HG03097 (cell line): ENCODE data around the gene DMTF1.
"Not testable (repeated sequence)": the region's sequence is repeated elsewhere in the genome, so short reads cannot be mapped to it uniquely, and the experiment has no call there.

Experiments used
- ATAC-seq: cut with Tn5 transposase; IDR thresholded peaks from one replicate; pipeline ENCODE4 v1.9.1; 2021; ENCODE audit not compliant: unreplicated experiment, low FRiP score

The DMTF1 gene

DNA sequence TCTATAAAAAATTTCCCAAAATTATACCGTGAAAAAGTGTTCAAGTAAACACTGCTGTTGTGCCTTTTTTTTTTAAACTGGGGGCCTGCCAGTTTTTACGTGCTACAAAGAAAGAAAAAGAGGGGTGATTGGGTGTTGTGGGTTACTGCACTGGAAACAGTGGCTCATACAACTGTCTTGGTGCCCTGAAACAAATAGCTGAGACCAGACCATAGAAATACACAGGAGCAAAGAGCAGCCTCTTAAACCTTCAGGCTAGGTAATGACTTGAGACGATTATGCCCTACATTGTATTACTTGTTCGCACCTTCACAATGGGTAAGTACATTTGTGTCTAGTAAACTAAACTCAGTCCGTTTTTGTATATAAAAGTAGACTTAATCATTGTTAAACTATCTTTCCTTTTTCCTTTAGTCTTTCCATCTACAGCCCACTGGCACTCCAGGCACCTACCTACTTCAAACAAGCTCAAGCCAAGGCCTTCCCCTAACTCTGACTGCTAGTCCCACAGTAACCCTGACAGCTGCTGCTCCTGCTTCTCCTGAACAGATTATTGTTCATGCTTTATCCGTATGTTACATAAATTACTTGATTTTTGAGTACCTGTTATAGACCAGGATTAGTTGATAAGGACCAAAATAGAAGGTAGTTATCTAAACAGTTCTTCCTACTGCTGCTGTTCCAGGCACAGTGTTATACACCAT, 40.7 kb downstream of the DMTF1 start:
- no peak for ATAC-seq

GRCh38 chr7:87193912-87194311, 41.7 kb downstream of the DMTF1 start:
- ATAC-seq = no peak

DNA sequence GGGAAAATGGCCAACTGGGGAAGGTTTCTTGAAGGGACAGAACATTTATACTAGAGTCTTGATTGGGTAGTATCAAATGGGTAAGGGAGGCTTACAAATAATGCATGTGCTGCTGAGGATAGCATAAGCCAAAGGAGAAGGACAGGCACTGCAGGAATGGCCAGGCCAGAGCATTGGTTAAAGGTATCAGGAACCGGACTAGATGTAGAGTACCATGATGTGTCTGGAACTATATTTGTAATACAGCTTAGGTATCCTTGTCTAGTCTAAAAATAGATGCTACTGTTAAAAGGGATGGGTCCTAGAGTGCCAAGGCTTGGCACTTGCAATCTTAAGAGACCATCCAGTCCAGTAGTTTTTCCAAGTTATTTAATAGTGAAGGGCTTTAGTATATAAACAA, 47.0 kb downstream of the DMTF1 start:
- ATAC-seq = no peak

- no peak for ATAC-seq
These were observed 47.6 kb downstream of the DMTF1 start for GRCh38 chr7:87199700-87200450.

DNA sequence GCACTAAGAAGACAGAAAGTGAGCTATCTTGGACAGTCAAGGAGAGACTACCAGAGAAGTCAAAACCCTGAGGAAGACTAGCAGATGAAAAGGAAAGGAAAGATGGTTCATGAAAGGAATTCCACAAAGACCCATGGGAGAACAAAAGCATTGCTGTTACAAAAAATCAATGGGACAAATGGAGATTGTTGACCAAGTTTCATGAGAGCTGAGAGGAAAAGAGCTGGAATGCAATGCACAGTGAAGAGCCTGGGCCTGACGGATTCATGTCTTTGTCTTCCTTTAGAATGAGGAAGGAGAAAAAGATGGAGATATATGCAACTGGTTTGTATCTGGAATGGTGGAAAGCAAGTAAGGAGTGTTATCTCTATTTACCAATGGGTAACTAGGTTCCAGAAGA, 50.0 kb downstream of the DMTF1 start:
- no peak for ATAC-seq

DNA sequence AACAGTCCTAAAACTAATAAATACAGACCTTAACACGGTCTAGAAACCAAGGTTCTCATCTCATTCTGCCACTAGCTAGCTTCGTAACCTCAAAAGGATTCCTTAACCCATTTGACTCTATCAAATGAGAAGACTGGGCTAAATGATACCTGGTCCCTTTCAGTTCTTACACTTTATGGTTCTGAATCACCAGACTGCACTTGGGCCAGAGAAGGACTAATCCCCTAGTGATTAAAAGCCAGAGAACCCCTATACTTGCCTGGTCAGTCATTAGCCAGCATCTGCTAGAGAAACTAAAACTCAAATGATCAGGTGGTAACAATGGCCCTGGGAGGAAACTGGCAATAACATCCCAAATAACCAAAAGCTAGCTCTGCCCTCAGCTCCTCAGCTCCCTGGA, 50.5 kb downstream of the DMTF1 start:
- no peak for ATAC-seq

DNA sequence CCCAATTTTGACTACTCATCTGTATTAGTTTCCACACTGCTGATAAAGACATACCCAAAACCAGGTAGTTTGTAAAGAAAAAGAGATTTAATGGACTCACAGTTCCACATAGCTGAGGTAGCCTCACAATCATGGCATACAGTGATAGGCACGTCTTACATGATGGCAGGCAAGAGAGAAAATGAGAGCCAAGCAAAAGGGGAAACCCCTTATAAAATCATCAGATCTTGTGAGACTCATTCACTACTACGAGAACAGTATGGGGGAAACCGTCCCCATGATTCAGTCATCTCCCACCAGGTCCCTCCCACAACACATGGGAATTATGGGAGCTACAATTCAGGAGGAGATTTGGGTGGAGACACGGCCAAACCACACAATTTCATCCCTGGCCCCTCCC, 51.7 kb downstream of the DMTF1 start:
- ATAC-seq = not testable (repeated sequence)

DNA sequence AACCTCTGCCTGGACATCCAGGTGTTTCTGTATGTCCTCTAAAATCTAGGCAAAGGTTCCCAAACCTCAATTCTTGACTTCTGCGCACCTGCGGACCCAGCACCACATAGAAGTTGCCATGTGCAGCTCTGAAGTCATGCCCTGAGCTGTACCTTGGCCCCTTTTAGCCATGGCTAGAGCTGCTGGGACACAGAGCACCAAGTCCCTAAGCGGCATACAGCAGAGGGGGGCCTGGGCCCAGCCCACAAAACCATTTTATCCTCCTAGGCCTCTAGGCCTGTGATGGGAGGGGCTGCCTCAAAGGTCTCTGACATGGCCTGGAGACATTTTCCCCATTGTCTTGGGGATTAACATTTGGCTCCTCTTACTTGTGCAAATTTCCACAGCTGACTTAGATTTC, 52.7 kb downstream of the DMTF1 start:
- no peak for ATAC-seq

DNA sequence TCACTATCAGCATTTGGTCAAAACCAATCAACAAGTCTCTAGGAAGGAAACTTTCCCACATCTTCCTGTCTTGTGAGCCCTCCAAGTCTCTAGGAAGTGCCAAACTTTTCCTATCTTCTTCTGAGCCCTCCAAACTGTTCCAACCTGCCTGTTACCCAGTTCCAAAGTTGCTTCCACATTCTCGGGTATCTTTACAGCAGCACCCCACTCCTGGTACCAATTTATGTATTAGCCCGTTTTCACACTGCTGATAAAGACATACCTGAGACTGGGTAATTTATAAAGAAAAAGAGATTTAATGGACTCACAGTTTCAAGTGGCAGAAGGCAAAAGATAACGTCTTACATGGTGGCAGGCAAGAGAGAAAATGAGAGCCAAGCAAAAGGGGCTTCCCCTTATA, 53.4 kb downstream of the DMTF1 start:
- not testable (repeated sequence) for ATAC-seq

DNA sequence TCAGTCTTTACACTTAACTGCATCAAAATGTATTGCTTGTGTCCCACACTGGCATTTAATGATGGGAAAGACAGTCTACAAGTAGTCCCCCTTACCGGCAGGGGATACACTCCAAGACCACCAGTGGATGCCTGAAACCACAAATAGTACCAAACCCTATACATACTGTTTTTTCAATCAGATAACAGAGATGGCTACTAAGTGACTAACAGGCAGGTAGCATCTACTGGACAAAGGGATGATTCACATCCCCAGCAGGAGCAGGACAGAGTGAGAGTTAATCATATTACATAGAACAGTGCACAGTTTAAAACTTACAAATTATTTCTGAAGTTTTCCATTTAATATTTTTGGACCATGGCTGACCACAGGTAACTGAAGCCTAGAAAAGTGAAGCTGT, 54.1 kb downstream of the DMTF1 start:
- ATAC-seq = no peak

DNA sequence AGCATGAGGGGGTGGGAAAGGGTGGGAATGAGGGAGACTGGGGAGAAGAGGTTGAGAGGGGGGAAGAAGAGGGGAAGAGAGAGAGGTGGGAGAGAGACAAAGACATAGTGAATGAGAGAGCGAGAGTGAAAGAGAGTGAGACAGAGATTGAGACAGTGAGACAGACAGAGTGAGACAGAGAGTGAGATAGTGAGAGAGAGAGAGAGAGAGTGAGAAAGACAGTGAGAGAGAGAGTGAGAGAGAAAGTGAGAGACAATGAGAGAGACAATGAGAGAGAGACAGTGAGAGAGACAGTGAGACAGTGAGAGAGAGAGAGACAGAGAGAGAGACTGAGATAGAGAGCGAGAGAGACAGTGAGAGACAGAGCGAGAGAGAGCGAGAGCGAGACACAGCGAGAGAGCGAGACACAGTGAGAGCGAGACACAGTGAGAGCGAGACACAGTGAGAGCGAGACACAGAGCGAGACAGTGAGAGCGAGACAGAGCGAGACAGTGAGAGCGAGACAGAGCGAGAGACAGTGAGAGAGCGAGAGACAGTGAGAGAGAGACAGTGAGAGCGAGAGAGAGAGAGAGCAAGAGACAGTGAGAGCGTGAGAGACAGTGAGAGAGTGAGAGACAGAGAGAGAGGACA, 57.2 kb downstream of the DMTF1 start:
- no peak for ATAC-seq

DNA sequence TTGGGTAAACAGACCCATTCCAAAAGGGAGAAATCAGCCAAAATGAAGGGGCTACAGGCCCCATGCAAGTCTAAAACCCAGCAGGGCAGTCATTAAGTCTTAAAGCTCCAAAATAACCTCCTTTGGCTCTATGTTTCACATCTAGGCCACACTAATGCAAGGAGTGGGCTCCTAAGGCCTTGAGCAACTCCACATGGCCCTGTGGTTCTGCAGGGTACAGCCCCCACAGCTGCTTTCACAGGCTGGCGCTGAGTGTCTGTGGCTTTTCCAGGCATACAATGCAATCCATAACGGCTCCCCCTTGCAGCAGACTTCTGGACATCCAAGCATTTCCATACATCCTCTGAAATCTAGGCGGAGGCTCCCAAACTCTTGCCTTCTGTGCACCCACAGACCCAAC, 58.3 kb downstream of the DMTF1 start:
- ATAC-seq = no peak

- ATAC-seq = no peak
These were observed 60.2 kb downstream of the DMTF1 start for GRCh38 chr7:87212498-87212897.

- no peak for ATAC-seq
These were observed 61.0 kb downstream of the DMTF1 start for GRCh38 chr7:87213252-87213651.

DNA sequence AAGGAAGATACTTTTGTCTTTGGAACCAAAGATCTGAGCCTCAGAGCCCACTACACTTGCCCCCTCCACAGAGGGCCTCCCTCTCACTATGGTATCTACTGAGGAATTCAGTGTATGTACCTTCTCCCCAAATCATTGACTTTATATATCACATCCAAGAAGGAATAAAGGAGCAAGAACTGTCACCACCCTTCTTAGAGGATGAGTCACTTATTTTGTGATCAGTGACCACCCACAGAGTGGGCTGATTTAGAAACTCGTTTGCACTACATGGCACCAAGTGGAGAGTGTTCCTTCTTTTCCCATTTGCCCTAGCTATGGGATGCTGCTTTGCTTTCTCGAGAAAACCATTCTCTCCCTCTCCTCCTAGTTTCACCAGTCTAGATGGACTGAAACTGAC, 61.6 kb downstream of the DMTF1 start:
- ATAC-seq = no peak

DNA sequence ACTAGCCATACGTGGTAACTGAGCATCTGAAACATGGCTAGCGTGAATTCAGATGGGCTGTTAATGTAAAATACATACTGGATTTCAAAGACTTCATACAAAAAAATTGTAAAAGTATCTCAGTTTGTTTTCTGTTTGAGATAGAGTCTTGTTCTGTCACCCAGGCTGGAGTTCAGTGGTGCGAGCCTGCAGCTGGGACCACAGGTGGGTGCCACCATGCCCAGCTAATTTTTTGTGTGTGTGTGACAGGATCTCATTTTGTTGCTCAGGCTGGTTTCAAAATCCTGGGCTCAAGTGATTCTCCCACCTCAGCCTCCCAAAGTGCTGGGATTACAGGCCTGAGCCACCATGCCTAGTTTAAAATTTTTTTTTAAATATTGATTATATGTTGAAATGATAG, 62.8 kb downstream of the DMTF1 start:
- ATAC-seq = no peak

- ATAC-seq = peak; percentile 60
These were observed 64.7 kb downstream of the DMTF1 start for GRCh38 chr7:87216701-87217508.

GRCh38 chr7:87217983-87218653, 65.9 kb downstream of the DMTF1 start:
- ATAC-seq = no peak

GRCh38 chr7:87218796-87219544, 66.7 kb downstream of the DMTF1 start:
- ATAC-seq = peak; percentile 14

DNA sequence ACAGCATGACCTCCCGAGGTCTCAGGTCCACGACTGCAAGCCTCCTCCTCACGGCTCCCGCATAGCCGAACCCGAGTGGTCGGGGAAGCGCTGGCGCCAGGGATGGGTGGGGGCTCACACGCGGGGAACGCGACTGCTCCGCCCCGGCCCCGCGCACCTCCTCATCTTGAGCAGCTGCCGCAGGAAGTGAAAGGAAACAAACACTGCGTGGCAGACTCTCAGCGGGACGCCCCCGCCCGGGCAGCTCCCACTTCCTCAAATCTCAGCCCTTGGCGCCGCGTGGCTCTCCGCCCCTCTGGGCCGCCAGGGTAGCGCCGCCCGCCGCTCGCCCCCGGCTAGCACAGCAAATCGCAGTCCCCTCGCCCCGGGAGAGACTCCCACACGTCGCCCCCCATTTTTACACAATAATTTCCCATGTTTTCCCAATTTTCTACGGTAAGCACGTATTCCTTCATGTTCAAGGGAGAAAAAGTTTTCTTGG, 67.3 kb downstream of the DMTF1 start, which contains the start of gene TMEM243:
TMEM243 (minus strand) TSS at position 188 of the 481 bp plus-strand sequence. CDS start 229 bp downstream, outside the sequence.
- ATAC-seq = peak; percentile 48
